Astrocyte (in vitro differentiated cells and primary cell): ENCODE results near the gene TMEM41B.
"Not testable (repeated sequence)": the region's sequence is repeated elsewhere in the genome, so short reads cannot be mapped to it uniquely, and the experiment has no call there.

Source experiments
- CTCF ChIP-seq: IDR thresholded peaks from 2 replicates; pipeline ENCODE4 v1.5.1; 2011; ENCODE audit warnings: low read depth, mild to moderate bottlenecking, inconsistent platforms, low read length, moderate library complexity; ENCODE audit not compliant: insufficient read depth
- EZH2 ChIP-seq: IDR thresholded peaks from 2 replicates; pipeline ENCODE4 v1.6.1; 2012; ENCODE audit warnings: mild to moderate bottlenecking, low read length, inconsistent platforms; ENCODE audit not compliant: insufficient read depth

- TF ChIP-seq CTCF, EZH2: not testable (repeated sequence)
Measured at GRCh38 chr11:9347779-9348178, 33.4 kb upstream of the TMEM41B start.
